Cardiac fibroblast (primary cell): ENCODE data around the gene ZBED2.

Experiments used
- DNase-seq, 2 donors: peaks; one replicate each; pipeline versions ENCODE4 v3.0.0 to v3.0.0-alpha.2; 2010; ENCODE audit warnings: low read depth in 2 of 2
- H3K4me3 ChIP-seq, 2 donors: replicated peaks in 1 of 2; 1 replicate in 1 of 2; 2 replicates in 1 of 2; pipeline ENCODE4 v1.5.1; 2011; ENCODE audit warnings: low read depth in 2 of 2, low read length in 2 of 2, mild to moderate bottlenecking in 2 of 2, moderate library complexity in 1 of 2
- TF ChIP-seq, protein P1 (sequence below): IDR thresholded peaks from one replicate; pipeline ENCODE4 v1.5.1; 2011; ENCODE audit warnings: low read depth, mild to moderate bottlenecking, low read length, inconsistent platforms

The ZBED2 gene

DNA sequence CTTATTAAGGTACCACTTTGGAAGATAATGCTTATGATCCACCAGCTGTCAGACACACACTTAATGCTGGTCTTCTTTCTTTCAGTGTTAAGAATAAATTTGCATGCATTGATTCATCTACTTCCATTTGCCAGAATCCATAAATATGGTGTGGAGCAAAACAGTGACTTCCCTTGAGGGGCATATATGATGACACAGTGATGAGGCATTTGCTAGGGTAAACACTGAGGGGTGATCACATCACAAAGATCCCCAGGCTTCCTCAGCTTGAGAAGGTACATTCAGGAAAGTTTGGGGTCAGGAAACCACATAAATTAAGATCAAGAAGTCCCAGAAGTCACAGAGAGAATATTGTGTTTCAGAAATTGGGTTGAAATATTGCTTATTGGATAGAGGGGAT is 9.9 kb upstream of the ZBED2 start:
- H3K4me3 ChIP-seq = no peak overlapping the region
- DNase-seq = peak in 1 of 2 donors; percentile 46
- TF ChIP-seq, protein P1, sequence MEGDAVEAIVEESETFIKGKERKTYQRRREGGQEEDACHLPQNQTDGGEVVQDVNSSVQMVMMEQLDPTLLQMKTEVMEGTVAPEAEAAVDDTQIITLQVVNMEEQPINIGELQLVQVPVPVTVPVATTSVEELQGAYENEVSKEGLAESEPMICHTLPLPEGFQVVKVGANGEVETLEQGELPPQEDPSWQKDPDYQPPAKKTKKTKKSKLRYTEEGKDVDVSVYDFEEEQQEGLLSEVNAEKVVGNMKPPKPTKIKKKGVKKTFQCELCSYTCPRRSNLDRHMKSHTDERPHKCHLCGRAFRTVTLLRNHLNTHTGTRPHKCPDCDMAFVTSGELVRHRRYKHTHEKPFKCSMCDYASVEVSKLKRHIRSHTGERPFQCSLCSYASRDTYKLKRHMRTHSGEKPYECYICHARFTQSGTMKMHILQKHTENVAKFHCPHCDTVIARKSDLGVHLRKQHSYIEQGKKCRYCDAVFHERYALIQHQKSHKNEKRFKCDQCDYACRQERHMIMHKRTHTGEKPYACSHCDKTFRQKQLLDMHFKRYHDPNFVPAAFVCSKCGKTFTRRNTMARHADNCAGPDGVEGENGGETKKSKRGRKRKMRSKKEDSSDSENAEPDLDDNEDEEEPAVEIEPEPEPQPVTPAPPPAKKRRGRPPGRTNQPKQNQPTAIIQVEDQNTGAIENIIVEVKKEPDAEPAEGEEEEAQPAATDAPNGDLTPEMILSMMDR = no peak

GRCh38 chr3:111604119-111604518 is 9.0 kb upstream of the ZBED2 start:
- TF ChIP-seq, protein P1 = no peak
- DNase-seq = no peak
- no peak overlapping the region for H3K4me3 ChIP-seq

- TF ChIP-seq, protein P1 = no peak
- no peak overlapping the region for H3K4me3 ChIP-seq
- no peak for DNase-seq
Measured at GRCh38 chr3:111603679-111604078, 8.5 kb upstream of the ZBED2 start.

DNA sequence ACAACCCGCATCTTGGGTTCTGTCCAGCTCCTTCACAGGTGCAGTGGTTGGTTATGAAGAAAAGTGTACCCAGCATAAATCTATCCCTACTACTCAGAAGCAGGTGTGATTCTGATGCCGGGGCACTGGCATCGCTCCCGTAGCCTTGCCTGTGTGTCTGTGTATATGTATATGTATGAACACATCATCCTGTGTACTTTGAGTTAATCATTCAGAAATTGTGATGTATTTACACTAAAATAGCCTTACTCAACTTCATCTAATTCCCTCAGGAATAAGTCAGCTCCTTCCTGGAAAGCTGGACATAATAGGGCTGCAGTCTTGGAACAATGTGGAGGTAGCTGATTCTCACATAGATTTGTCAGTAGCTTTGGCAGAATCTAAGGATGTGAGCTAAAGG is 6.7 kb upstream of the ZBED2 start:
- TF ChIP-seq, protein P1 = no peak
- DNase-seq = no peak
- no peak overlapping the region for H3K4me3 ChIP-seq

DNA sequence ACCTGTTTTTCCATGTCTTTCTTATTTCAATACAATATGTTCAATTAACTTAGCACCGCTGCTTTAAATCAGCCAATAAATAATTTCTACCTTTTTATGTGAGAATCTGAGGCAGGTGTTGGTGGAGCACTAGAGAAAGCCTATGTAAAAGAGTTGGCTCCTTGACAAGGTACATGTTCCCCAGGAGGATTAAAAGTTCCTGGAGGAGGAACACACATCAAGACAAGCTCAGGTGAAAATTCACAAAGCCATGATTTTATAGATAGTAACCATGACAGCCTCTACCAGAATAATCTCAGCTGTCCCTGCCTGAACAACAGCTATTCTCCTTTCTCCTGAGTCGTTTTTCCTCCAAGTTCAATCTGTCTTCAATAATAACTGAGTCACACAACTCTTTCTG is 3.4 kb upstream of the ZBED2 start:
- DNase-seq = no peak
- TF ChIP-seq, protein P1 = no peak
- H3K4me3 ChIP-seq = no peak overlapping the region

DNA sequence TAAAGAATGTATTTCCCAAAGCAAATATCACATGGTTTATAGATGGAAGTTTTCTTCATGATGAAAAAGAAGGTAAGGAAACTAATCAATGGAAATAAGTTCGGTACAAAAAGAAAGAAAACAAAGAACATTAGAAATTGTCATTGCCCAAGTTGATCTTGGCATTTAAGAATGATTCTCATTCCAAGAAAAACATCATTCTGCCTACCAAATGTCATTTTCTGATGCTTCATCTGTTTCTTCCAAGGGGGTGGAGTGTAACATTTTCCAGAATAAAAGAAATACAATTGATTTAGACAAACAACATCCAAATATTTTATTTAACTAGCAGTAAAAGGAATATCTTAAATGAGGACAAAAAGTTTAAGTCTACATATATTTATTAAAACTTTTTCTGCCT is 3.0 kb upstream of the ZBED2 start:
- TF ChIP-seq, protein P1 = no peak
- H3K4me3 ChIP-seq = no peak overlapping the region
- DNase-seq = no peak

DNA sequence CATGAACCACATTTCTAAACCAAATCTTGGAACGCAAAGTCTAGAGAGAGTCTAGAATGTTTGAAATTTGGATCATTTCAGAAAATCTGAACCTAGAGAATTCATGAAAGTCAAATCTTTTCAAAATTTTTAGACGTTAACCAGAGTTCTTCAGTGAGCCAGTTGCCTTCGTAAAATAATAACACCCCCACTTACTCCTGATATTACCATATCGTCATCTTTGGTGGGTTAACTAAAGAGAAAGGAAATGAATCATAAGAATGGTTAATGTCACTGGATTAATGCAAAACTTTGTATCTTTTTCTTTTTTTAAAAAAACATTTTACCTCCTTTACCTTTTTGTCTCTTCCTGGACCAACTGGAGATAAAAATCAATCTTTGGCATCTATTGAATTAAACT is 1.2 kb upstream of the ZBED2 start:
- DNase-seq = peak in 1 of 2 donors; percentile 41
- TF ChIP-seq, protein P1 = no peak
- no peak overlapping the region for H3K4me3 ChIP-seq
